HG02610 (cell line): ENCODE results near the gene ZNF3.

ENCODE experiments used
- ATAC-seq: cut with Tn5 transposase; IDR thresholded peaks from one replicate; pipeline ENCODE4 v1.9.1; 2021; ENCODE audit warnings: mild to moderate bottlenecking, moderate library complexity; ENCODE audit not compliant: unreplicated experiment

The ZNF3 gene

DNA sequence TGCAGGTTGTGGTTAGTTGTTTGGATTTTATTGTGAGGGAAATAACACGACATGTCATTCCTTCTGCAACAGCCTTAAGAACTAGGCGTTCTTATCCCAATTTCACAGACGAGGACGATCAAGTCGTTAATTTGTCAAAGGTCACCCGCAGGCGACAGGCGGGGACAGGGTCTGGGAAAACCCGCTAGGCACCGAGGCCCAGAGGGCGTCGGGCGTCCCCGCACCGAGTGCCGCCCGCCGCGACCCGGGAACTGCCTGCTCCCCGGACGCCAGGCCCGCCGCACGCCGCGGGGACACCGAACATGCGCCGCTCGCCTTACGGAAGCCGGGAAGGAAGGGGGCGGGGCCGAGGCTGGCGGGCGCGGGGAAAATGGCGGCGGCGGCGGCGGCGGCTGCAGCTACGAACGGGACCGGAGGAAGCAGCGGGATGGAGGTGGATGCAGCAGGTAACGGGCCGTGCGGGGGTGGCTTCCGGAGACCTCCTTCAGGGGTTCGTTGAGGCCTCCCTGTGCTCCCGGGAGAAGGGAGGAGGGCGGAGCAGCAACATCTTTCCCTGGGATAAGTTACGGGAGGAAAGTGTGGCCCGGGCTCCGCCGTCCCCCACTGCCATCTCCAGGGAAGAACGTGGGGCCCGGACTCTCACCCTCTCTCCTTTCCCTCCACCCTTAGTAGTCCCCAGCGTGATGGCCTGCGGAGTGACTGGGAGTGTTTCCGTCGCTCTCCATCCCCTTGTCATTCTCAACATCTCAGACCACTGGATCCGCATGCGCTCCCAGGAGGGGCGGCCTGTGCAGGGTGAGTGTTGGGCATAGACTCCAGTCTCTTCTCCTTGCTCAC, 7.3 kb upstream of the ZNF3 start, which contains the start of gene COPS6:
Gene COPS6 (plus strand): TSS at position 349 of the 837 bp plus-strand sequence. CDS start 22 bp downstream, at position 371.
- no peak for ATAC-seq

DNA sequence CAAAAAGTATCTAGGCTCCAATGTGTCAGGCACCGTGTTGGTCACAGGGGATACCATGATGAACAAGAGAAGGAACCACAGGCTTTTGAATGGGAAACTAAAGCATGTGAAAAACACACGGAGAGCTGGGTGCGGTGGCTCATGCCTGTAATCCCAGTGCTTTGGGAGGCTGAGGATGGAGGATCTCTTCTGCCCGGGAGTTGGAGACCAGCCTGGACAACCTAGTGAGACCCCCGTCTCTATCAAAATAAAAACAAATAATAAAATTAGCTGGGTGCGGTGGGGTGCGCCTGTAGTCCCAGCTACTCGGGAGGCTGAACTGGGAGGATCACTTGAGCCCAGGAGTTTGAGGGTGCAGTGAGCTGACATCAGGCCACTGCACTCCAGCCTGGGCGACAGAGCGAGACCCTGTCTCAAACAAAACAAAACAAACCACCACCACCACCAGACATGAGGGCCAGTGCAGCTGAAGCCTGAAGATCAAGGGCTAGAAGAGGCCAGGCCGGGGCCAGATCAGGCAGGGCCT, 6.6 kb upstream of the ZNF3 start:
- ATAC-seq = no peak

DNA sequence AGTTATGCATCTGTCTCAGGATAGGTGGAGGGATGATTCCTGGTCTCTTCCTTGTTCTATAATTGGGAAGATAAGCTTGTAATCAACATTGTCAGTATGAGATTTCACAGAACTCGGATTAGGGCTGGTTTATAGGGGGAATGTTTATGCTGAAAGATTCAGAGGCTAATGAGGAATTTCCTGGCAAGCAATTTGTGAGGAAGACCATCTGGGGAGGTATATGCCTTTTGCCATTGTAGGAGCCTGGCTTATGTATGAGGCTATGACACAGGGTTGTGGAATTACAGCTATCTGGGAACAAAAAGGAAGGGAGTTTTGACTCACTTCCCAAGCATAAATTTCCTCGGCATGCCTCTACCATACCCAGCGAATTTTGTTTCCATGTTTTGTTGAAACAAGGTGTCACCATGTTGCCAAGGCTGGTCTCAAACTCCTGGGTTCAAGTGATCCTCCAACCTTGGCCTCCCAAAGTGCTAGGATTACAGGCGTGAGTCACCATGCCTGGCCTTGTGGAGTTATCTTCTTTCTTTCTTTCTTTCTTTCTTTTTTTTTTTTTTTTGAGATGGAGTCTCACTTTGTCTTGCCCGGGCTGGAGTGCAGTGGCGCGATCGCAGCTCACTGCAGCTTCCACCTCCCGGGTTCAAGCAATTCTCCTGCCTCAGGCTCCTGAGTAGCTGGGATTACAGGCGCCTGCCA, 5.7 kb upstream of the ZNF3 start:
- ATAC-seq = no peak

DNA sequence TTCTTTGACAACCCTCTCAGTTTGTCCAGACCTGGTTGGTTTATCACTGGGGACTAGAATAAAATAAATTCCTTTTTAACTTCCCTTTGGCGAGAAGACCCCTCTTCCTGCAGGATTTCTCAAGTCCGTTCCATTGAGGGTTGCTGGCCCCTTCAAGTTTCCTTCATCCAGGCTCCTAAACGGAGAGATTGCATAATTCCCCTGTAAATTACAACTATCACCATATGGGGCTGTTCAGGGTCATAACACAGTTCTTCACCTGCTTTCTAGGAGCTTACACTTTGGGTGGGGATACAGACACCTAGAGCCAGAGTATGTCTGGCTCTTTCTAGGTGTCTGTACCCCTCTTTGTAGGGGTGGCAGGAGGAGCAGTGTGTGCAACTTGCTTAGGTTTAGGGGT, 4.0 kb upstream of the ZNF3 start:
- no peak for ATAC-seq

DNA sequence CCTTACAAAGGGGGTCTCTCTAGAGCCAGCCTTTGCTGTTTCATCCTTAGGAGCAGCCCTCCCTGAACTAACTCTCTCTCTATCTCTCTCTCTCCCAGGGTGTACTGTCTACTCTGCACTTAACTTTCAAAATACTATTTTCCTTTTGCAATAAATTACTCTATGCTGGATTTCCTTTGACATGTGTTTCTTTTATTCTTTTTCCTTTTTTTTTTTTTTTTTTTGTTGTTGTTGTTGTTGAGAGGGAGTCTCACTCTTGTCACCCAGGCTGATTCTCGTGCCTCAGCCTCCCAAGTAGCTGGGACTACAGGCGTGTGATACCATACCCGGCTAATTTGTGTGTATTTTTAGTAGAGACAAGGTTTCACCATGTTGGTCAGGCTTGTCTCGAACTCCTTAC, 1.5 kb upstream of the ZNF3 start:
- ATAC-seq = no peak

DNA sequence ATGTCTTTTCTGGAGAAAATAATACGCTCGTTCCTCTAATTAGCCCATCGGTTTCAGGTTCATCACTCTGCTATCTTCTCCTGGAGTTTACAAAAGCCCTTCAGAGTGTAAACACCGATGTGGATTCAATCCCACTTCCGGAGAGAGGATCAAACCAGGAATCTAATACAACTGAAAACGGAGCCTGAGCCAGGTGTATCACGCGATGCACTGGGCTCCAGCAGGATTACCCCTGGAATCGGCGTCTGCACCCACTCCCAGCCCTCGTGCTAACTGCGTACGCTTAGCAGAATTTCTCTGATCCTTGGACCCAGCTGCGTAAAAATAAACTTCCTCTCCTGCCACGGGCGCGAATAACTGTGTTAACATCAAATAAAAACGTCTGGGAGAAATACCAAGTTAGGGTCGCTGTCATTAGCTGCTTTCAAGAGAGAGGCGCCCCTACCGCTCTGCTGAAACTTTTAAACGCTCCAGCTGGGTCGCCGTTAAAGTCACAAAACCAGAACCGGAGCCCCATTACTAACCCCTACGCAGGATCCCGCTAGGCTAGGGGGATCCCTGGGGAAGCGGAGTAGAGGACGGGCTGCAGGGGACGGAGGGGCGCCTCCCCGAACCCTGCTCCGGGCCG, 502 bp downstream of the ZNF3 start:
- ATAC-seq = no peak

DNA sequence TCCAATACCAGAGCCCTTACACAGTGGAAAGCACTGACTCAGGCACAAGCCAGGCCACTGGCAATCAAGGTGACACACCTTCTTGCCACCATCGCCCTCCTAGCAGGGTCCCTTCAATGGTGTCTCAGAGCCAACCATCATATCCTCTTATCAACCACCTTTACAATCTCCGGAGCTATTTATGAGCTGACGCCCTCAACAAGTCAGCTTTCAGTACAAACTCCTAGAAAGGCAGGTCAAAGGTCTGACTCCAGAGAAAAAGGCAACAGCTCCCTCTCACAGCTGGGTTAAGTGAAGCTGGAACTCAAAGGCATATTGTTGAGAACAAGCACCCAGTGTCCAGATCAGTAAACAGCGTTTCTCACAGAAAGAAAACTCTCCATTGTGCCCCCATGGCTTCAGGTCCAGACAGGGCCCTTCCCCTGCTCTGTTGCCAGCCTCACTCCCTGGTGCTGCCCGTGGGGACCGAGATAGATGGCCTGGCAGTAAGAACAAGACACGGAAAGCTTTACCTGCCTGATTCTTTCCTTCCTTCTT, 2.4 kb downstream of the ZNF3 start:
- no peak for ATAC-seq

DNA sequence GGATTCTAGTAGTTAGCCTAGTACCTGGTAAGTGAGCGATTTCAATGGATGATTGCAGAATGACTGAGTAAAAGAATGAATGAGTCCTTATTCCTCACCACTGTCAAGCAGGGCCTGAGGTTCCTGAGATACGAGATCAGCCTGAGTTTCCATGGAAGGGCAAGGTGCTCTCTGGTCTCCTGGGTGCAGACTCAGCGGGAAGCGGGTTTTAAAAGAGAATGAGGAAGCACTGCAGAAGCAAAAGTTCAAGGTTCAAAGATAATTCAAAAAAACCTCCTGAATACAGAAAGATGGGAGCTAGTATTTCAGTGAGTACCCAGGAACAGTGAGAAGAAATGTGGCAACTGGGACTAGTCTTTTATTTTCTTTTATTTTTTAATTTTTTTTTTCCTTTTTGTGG, 4.3 kb downstream of the ZNF3 start:
- ATAC-seq = no peak

DNA sequence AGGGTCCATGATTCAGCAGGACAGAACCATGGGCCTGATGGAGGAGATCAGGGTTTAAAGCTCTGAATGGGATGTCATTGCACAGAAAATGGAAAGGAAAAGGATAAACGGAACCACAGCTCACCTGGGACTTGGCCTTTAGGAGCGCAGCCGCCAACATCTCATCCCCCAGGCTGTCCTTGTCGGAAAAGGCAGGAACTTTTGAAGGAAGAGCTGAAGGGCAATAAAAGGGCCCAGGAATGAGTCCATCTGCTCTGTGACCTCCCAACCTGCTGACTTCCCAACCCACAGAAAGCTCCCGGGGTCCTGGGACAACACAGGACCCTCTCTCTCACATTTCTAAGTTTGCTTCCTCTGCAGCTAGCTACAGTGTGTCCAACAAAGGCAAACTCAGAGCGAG, 6.1 kb downstream of the ZNF3 start:
- ATAC-seq = no peak

DNA sequence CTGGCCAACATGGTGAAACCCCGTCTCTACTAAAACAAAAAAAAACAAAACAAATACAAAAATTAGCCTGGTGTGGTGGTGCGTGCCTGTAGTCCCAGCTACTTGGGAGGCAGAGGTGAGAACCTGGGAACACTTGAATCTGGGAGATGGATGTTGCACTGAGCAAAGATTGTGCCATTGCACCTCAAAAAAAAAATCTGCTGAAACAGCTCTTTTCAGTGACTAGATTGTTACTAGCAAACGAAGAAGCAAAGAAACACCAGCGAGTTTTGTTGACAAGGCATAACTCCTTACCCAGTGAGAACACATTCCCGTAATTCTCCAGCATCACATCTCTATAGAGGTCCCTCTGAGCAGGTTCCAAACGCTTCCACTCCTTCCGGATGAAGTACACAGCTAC, 6.7 kb downstream of the ZNF3 start:
- no peak for ATAC-seq

DNA sequence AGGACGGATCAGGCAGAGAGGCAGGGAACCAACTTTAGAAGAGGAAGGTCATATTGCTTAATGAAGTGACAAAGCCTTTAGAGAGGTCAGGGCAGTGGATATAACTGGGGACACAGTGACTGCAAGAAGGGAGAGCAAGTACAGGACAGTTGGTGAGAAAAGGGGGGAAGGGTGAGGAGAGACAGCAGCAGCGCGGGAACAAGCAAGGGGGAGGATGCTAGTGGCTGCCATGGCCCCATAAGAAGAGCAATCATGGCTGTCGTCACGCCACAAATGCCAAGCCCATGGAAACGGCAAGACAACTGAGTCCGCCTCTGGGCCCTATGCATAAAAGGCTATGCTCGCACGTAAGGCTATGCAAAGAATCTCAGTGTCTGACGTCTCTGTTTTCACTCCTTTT, 9.1 kb downstream of the ZNF3 start:
- ATAC-seq = no peak

DNA sequence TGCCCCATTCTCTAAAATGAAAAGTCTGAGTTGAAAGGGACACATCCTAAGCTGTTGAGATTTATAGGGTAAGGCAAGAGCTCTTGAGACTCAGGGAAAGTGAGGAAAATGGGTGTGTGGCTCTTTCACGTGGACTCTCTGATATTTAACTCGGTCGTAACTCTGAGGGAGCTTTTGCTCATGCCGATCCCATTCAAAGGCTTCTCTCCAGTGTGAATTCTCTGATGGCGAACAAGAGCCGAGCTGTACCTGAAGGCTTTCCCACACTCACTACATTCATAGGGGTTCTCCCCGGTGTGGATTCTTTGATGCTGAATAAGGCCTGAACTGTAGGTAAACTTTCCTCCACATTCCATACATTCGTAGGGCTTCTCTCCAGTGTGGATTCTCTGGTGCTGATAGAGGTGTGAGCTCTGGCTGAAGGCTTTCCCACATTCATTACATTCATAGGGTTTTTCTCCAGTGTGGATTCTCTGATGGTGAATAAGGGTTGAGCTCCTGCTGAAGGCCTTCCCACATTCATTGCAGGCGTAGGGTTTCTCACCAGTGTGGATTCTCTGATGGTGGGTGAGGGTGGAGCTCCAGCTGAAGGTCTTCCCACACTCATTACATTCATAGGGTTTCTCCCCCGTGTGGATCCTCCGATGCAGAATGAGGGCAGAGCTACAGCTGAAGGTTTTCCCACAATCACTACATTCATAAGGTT, 10.4 kb downstream of the ZNF3 start:
- no peak for ATAC-seq

DNA sequence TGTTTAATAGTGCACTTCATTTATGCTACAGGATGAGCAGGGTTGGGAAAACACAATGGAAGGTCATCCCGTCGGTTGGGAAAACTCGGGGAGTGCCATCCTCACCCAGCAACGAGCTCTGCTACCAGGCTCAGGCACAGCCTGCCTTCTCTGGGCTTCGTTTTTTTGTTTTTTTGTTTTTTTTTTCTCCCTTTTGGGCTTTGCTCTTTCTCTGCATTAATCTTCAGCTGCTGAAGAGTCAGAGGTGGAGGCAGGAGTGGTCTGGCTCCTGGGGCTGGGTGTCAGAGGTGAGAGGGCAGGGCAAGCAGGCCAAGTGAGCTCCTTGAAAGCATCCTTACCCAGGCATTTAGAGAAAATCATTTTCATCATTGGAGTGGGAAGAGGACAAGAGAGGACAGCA, 11.5 kb downstream of the ZNF3 start:
- no peak for ATAC-seq

DNA sequence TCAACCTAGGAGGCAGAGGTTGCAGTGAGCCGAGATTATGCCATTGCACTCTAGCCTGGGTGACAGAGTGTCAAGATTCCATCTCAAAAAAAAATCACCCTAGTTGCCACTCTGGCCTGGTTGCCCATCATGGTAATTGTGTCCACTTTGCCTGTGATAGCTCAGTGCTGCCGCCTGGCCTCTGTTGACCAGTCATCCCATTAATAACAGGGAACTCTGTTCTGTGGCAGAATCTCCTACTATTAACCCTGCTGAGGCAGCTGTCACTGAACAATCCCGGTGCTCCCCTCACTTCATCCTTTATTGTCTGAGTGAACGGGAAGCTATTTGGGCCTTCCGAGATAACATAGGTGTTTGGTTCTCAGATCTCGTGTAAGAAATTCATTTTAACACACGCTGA, 14.6 kb downstream of the ZNF3 start:
- no peak for ATAC-seq

DNA sequence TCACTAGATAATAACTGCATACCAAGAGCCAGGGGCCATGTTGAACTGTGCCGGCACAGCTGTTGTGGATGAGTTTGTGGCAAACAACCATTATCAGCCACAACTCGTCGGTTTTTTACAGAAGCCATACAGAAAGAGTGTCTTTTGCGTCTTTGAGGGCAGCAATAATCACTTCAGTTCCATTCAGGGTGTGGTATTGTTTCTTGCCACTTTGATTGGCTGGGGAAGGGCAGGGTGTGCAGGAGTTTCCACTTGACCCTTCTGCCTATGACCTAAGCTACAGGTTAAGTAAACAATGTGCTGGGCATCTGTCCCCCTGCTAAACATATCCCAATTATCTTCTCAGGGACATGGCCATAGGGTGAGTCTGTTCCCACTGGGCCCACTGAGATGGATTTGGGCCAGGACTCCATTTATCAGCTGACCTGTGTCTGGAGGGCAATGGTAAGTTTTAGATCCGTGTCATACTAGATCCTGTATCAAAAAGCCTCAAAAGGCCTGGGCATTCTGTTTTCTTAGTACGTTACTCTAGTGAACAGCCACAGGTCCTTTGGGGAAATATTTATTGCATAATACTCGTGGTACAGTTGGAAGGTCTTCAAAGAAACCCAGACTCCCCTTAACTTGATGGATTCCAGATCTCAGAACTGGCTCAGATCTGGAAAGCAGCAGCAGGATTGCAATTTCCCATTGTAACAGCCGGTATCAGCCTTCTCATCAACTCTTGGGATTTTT, 15.9 kb downstream of the ZNF3 start:
- ATAC-seq = no peak

DNA sequence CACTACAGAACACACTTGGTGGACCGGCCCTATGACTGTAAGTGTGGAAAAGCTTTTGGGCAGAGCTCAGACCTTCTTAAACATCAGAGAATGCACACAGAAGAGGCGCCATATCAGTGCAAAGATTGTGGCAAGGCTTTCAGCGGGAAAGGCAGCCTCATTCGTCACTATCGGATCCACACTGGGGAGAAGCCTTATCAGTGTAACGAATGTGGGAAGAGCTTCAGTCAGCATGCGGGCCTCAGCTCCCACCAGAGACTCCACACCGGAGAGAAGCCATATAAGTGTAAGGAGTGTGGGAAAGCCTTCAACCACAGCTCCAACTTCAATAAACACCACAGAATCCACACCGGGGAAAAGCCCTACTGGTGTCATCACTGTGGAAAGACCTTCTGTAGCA, 17.4 kb downstream of the ZNF3 start:
- ATAC-seq = no peak

DNA sequence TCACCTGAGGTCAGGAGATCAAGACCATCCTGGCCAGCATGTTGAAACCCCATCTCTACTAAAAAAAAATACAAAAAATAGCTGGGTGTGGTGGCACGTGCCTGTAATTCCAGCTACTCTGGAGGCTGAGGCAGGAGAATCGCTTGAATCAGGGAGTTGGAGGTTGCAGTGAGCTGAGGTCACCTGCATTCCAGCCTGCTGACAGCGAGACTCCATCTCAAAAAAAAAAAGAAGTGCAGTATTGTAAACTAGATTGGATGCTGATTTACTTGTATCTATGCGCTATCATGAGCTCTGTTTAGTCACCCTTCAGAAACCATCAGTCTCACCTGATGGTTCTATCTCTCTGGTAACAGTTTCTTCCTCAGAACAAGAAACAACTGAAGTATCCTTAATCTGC, 18.1 kb downstream of the ZNF3 start:
- no peak for ATAC-seq

DNA sequence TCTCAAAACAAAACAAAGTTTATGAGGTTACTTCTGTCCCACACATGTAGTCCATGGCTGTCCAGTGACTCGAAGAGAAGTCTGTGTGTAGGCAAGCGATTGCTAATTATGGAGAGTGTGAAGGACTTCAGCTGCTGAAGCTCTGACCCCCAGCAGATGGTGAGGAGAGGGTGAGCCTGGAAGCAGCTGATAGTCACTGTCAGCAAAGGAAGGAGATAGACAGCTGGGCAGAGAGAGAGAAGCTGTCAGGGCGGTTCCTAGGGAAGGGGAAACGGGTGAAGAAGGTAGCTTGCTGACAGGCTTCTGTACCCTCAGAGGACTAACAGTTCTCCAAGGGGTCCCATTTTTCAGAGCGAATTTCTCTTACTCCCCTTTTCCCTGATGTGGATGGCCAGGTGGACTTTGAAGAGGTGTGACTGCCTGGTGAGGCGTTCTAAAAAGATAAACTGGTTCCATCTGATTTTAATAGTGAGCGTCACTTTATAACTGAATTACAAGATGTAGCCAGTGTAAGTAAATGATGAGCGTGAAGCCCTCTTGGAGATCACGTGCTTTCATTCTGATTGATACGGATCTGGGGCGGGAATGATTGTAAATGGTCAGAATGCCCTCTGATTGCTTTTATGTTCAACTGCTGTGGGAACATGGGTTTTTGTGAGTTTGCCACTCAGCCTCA, 19.9 kb downstream of the ZNF3 start:
- no peak for ATAC-seq

DNA sequence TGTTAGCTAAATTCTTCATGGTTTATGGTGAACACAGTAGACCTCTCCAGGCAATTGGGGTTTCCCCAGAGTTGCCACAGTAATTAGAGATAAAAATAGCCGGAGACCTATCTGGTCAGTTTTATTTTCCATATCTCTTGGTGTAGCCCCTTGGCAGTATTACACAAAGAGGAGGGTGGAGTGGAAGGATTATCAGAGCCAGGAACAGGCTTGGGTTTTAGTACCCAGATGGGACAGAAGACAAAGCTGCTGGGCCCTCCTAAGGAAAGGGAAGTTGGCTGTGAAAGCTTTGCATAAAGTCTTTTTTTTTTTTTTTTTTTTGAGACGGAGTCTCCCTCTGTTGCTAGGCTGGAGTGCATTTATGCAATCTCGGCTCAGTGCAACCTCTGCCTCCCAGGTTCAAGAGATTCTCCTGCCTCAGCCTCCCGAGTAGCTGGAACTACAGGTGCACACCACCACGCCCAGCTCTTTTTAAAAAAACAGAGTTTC, 22.2 kb downstream of the ZNF3 start:
- no peak for ATAC-seq
